AG09309 (cell line): ENCODE measurements around the gene KCNMB1.

Experiments used
- DNase-seq: peaks from one replicate; pipeline ENCODE4 v3.0.0-alpha.2; 2010; ENCODE audit warnings: low read depth
- H3K4me3 ChIP-seq: 2 replicates; pipeline ENCODE4 v1.5.1; 2011; ENCODE audit warnings: mild to moderate bottlenecking, low read depth, low read length, moderate library complexity; ENCODE audit not compliant: control insufficient read depth
- CTCF ChIP-seq: IDR thresholded peaks from 2 replicates; pipeline ENCODE4 v1.5.1; 2011; ENCODE audit warnings: mild to moderate bottlenecking, low read depth, low read length, inconsistent platforms; ENCODE audit not compliant: insufficient read depth, control insufficient read depth; ENCODE audit errors: missing control alignments

The KCNMB1 gene

GRCh38 chr5:170375283-170375682 lies 13.9 kb downstream of the KCNMB1 start:
- no peak for DNase-seq
- no peak for TF ChIP-seq CTCF
- no peak overlapping the region for H3K4me3 ChIP-seq

- TF ChIP-seq CTCF = no peak
Measured at GRCh38 chr5:170372971-170373370, 16.2 kb downstream of the KCNMB1 start.

DNA sequence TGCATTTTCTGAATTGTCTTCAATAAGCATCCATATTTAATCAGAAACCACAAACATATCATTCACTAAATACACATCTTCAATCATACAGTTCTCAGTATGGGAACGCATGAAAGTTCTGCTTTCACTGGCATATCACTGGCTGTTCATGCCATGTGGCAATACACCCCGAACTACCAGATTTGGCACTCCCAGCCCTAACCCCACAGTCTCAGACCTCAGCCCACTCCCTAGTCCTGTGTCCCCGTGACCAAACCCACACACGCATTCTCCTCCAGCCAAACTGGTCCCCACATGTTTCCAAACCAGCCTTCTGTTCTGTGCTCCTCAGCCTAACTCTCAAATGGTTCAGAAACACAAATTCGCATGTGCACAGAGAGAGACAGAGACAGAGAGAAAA lies 20.6 kb downstream of the KCNMB1 start:
- H3K4me3 ChIP-seq = no peak overlapping the region
- no peak for DNase-seq

More at GRCh38 chr5:170372971-170373370, 16.2 kb downstream of the KCNMB1 start:
- no peak for DNase-seq
- no peak overlapping the region for H3K4me3 ChIP-seq

GRCh38 chr5:170366276-170366675 lies 22.9 kb downstream of the KCNMB1 start:
- no peak overlapping the region for H3K4me3 ChIP-seq
- no peak for TF ChIP-seq CTCF
- no peak for DNase-seq

More for the DNA sequence above, 20.6 kb downstream of the KCNMB1 start:
- TF ChIP-seq CTCF = no peak

DNA sequence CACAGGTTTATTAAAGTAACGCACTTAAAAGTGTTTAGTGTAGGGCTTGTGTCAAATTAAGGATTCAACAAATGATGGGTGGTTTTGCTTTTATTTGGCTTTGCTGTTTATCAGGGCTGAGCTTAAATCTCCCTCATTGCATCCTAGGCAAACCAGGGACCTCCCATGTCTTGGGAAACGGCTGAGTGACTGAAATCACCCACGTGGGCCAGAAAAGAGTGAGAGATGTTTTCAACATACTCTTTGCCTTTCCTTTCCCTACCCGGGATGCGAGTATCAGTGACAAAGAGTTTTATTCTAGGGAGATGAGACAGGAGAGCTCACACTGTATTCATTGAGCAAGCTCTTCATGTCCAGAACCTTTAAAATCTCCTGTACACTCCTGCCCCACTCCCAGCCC lies 23.3 kb downstream of the KCNMB1 start:
- DNase-seq = no peak
- H3K4me3 ChIP-seq = no peak overlapping the region
- TF ChIP-seq CTCF = no peak

- TF ChIP-seq CTCF = no peak
- no peak overlapping the region for H3K4me3 ChIP-seq
- DNase-seq = no peak
Measured at GRCh38 chr5:170365011-170365410, 24.2 kb downstream of the KCNMB1 start.

DNA sequence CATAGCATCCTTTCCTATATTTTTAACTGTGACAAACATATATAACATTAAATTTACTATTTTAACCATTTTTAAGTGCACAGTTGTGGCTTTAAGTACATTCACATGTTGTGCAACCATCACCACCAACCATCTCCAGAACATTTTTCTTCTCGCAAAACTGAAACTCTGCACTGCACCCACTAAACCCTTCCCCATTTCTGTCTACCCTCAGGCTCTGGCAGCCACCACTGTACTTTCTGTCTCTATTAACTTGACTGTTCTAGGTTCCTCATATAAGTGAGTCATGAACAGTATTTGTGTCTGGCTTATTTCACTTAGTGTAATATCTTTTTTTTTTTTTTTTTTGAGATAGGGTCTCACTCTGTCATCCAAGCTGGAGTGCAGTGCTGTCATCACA lies 25.5 kb downstream of the KCNMB1 start:
- no peak for DNase-seq
- TF ChIP-seq CTCF = no peak
- H3K4me3 ChIP-seq = no peak overlapping the region
